CD14-positive monocyte (primary cell): ENCODE data around the gene C19orf67. TPM values are rescaled to one million over a fixed set of nuclear protein-coding genes. Genes with fewer than 3 reads are reported as not detected.

Source experiments
- DNase-seq, 3 donors: peaks; one replicate each; pipeline ENCODE4 v3.0.0-alpha.2; 2011 to 2022
- H2AFZ ChIP-seq: 2 replicates; pipeline ENCODE4 v1.6.0; 2012; ENCODE audit warnings: mild to moderate bottlenecking, low read depth, low read length, inconsistent platforms; ENCODE audit not compliant: insufficient read depth, poor library complexity, severe bottlenecking
- H3K27ac ChIP-seq, 2 donors: 1 replicate in 1 of 2; 2 replicates in 1 of 2; pipeline ENCODE4 v1.5.1; 2012 to 2013; ENCODE audit warnings: low read length in 2 of 2, control low read depth in 1 of 2, inconsistent platforms in 1 of 2, low read depth in 1 of 2, mild to moderate bottlenecking in 1 of 2
- H3K27me3 ChIP-seq, 2 donors: one replicate each; pipeline versions ENCODE4 v1.6.0 to v1.6.1; 2011 to 2013; ENCODE audit warnings: low read length in 2 of 2; ENCODE audit not compliant: control insufficient read depth in 2 of 2, insufficient read depth in 2 of 2
- H3K36me3 ChIP-seq, 2 donors: replicated peaks in 1 of 2; 1 replicate in 1 of 2; 2 replicates in 1 of 2; pipeline versions ENCODE4 v1.5.1 to v1.6.1; 2012 to 2013; ENCODE audit warnings: low read length in 2 of 2, control low read depth in 1 of 2, inconsistent platforms in 1 of 2, mild to moderate bottlenecking in 1 of 2; ENCODE audit not compliant: insufficient read depth in 2 of 2, control insufficient read depth in 1 of 2
- H3K4me1 ChIP-seq, 2 donors: 1 replicate in 1 of 2; 2 replicates in 1 of 2; pipeline versions ENCODE4 v1.5.1 to v1.6.1; 2012 to 2013; ENCODE audit warnings: low read length in 2 of 2, control low read depth in 1 of 2, inconsistent platforms in 1 of 2, mild to moderate bottlenecking in 1 of 2, moderate library complexity in 1 of 2; ENCODE audit not compliant: insufficient read depth in 2 of 2, control insufficient read depth in 1 of 2
- H3K4me2 ChIP-seq: replicated peaks from 2 replicates; pipeline ENCODE3; 2012; ENCODE audit warnings: low read length, moderate library complexity, mild to moderate bottlenecking; ENCODE audit not compliant: poor library complexity, severe bottlenecking; ENCODE audit errors: extremely low read depth
- H3K4me3 ChIP-seq, 3 experiments: fragments of 200-600 bp in 1 of 3; sonication (generic) in 1 of 3; replicated peaks in 1 of 3; 1 replicate in 2 of 3; 2 replicates in 1 of 3; pipeline ENCODE4 v1.5.1; 2011 to 2013; ENCODE audit warnings: low read length in 3 of 3, mild to moderate bottlenecking in 3 of 3, control low read depth in 2 of 3, low read depth in 2 of 3, inconsistent platforms in 1 of 3, moderate library complexity in 1 of 3
- H3K79me2 ChIP-seq: 2 replicates; pipeline ENCODE4 v1.6.0; 2012; ENCODE audit warnings: mild to moderate bottlenecking, control low read depth, inconsistent platforms, low read length, moderate library complexity; ENCODE audit not compliant: insufficient read depth
- H3K9ac ChIP-seq: 2 replicates; pipeline ENCODE4 v1.6.0; 2017; ENCODE audit warnings: low read length, mild to moderate bottlenecking; ENCODE audit not compliant: insufficient read depth, poor library complexity, severe bottlenecking
- H3K9me3 ChIP-seq, 2 donors: replicated peaks in 1 of 2; 1 replicate in 1 of 2; 2 replicates in 1 of 2; pipeline versions ENCODE4 v1.5.1 to v1.6.1; 2012 to 2013; ENCODE audit warnings: low read length in 2 of 2, control low read depth in 1 of 2; ENCODE audit not compliant: control insufficient read depth in 1 of 2, insufficient read depth in 1 of 2
- H4K20me1 ChIP-seq: 2 replicates; pipeline ENCODE4 v1.6.0; 2012; ENCODE audit warnings: mild to moderate bottlenecking, low read length, control low read depth, moderate library complexity; ENCODE audit not compliant: insufficient read depth
- H3K27ac Mint-ChIP-seq, 7 donors: one replicate each; pipeline ENCODE4 v1.8.0; 2020; ENCODE audit warnings: mild to moderate bottlenecking in 7 of 7, mixed read lengths in 7 of 7, moderate library complexity in 6 of 7, inconsistent platforms in 2 of 7
- H3K27me3 Mint-ChIP-seq, 3 donors: one replicate each; pipeline ENCODE4 v1.8.0; 2021 to 2022; ENCODE audit warnings: low read depth in 3 of 3, mild to moderate bottlenecking in 3 of 3, mixed read lengths in 3 of 3, moderate library complexity in 3 of 3, inconsistent platforms in 1 of 3
- H3K36me3 Mint-ChIP-seq, 2 donors: one replicate each; pipeline ENCODE4 v1.8.0; 2020; ENCODE audit warnings: mixed read lengths in 2 of 2, inconsistent platforms in 1 of 2, mild to moderate bottlenecking in 1 of 2
- H3K4me1 Mint-ChIP-seq: one replicate; pipeline ENCODE4 v1.8.0; 2020; ENCODE audit warnings: mild to moderate bottlenecking, mixed read lengths
- H3K4me3 Mint-ChIP-seq, 2 donors: one replicate each; pipeline ENCODE4 v1.8.0; 2020; ENCODE audit warnings: mild to moderate bottlenecking in 2 of 2, mixed read lengths in 2 of 2, moderate library complexity in 1 of 2
- H3K9me3 Mint-ChIP-seq, 7 donors: one replicate each; pipeline ENCODE4 v1.8.0; 2020 to 2022; ENCODE audit warnings: mixed read lengths in 7 of 7, mild to moderate bottlenecking in 6 of 7, moderate library complexity in 6 of 7, inconsistent platforms in 2 of 7
- CTCF ChIP-seq: fragments of 200-600 bp; IDR thresholded peaks from one replicate; pipeline ENCODE4 v1.8.0; 2022; ENCODE audit warnings: antibody characterized with exemption, mild to moderate bottlenecking
- WGBS: methylation state at CpG from one replicate; pipeline ENCODE4 v1.1.5; 2013; ENCODE audit warnings: missing lambda C conversion rate; ENCODE audit not compliant: insufficient coverage; 5-methylcytosine and 5-hydroxymethylcytosine counted together
- intact Hi-C, 2 donors: fragments of 100-400 bp; cut with micrococcal nuclease; formaldehyde crosslinking; loops; one replicate each; pipeline versions ENCODE4 v1.15.0 to v1.15.1; 2023
- polyA plus RNA-seq, 3 donors: library from polyadenylated mRNA; depleted of rRNA in 1 of 3; unstranded in 2 of 3; stranded (reverse) in 1 of 3; fragments of 300-500 nt in 2 of 3; fragments of >200 nt in 1 of 3; fragmentation: Illumina TruSeq in 2 of 3; gene quantifications; 1 replicate in 2 of 3; 2 replicates in 1 of 3; pipeline ENCODE4 v1.2.3, GENCODE V29; 2012 to 2021

The C19orf67 gene
- polyA plus RNA-seq, 3 donors: not detected

DNA sequence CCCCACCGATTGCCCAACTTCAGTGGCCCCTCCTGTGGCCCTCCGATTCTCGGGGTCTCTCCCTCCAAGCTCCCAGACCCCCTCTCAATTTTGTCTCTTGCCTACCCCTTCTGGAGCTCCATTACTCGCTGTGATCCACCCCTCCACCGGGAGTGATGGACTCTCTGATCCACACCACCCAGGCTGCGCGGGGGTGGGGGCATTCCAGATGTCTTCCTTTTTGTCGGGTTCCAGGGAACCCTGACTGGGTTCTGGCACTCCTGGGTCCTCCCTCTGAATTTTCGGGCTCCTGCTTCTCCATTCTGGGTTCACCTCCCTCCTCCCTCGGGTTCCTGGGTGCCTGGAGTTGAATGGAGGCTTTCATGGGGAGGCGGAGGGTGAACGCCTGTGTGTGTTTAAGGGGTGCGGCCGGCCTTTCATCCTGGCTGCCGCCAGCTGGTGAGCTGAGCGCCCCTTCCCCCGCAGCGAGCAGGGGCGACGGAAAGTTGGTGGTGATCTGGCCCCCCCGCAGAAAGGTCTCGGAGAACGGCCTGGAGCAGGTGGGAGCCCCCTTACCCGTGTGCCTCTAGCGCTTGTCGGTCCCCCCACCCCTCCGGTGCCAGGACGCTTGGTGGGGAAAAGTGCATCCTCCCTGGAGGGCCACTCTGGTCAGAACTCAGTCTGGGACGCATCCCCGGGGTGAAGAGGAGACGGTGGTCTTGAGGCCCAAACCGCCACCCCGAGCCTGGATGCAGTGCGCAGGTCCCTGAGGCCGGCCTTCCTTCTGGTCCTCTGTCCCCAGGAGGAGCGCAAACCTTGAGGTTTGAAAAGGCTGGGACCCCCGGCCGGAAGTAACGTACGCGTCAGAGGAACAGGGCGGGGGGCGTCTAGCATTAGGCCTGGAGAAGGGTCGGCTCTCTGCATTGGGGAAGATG lies 11.4 kb downstream of the C19orf67 start:
- Histone ChIP-seq H2AFZ (peak overlapping the region; percentile 91), H3K4me2 (peak overlapping the region; percentile 100), H3K4me1 (peaks cover 69 to 75% of the 10 kb centered on the region in 2 donors), H3K9ac (peak overlapping the region; percentile 70), H3K27ac (peak overlapping the region; percentile 27 to 56), H3K79me2 (no peaks in the 10 kb centered on the region), H3K9me3 (no peaks in the 10 kb centered on the region), H3K4me3 (peak overlapping the region; percentile 50 to 95 (median 67)), H4K20me1 (no peaks in the 10 kb centered on the region), H3K36me3 (no peaks in the 10 kb centered on the region), H3K27me3 (peaks cover 0 to 22% of the 10 kb centered on the region in 2 donors)
- H3K36me3 Mint-ChIP-seq: peaks cover 0 to 3% of the 10 kb centered on the region in 2 donors
- WGBS: under 1% methylated on average over 28 of the region's 44 CpGs
- H3K9me3 Mint-ChIP-seq: no peaks in the 10 kb centered on the region
- peak overlapping the region; percentile 97 to 99 for H3K4me3 Mint-ChIP-seq
- H3K4me1 Mint-ChIP-seq: peaks cover 53% of the 10 kb centered on the region
- intact Hi-C loops: loop anchor here (2.0 to 5.0 kb wide), 2 partner anchors 192 to 193 kb away; no protein-coding TSS in a partner anchor
- TF ChIP-seq CTCF: no peak
- DNase-seq: peak in 1 of 3 donors; percentile 34
- peak overlapping the region; percentile 79 to 89 (median 86) for H3K27ac Mint-ChIP-seq
- H3K27me3 Mint-ChIP-seq: peaks cover 18 to 45% (median 34%) of the 10 kb centered on the region in 3 donors

DNA sequence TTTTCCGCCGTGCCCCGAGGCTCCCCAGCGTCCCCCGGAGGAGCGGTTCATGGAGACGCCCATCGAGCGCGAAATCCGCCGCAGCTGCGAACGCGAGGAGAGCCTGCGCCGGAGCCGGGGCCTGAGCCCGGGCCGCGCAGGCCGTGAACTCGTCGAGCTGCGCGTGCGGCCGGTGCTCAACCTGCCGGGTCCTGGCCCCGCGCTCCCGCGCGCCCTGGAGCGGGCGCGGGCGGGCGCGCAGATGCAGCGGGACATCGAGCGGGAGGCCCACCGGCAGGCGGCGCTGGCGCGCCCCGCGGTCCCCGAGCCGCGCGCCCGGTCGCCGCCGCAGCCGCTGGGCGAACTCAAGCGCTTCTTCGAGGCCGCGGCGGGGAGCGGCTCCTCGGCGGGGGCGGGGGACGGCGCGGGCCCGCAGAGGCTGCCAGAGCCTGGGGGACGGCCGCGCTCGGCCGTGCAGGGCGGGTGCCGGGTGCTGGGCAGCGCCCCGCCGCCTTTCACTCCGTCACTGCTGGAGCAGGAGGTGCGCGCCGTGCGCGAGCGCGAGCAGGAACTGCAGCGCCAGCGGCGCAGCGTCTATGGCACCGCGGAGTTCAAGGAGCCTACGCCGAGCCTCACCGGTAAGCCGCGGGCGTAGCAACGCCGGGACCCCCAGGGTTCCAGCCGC lies 12.2 kb downstream of the C19orf67 start:
- peaks cover 0 to 3% of the 10 kb centered on the region in 2 donors for H3K36me3 Mint-ChIP-seq
- Histone ChIP-seq H4K20me1 (no peaks in the 10 kb centered on the region), H3K4me2 (peak overlapping the region; percentile 100), H3K4me1 (peaks cover 61 to 67% of the 10 kb centered on the region in 2 donors), H3K9ac (peak overlapping the region; percentile 70), H3K27me3 (peaks cover 0 to 22% of the 10 kb centered on the region in 2 donors), H3K36me3 (no peaks in the 10 kb centered on the region), H3K27ac (peak overlapping the region; percentile 27 to 56), H3K79me2 (no peaks in the 10 kb centered on the region), H3K4me3 (peak overlapping the region; percentile 50 to 95 (median 67)), H3K9me3 (no peaks in the 10 kb centered on the region), H2AFZ (peak overlapping the region; percentile 91)
- H3K9me3 Mint-ChIP-seq: no peaks in the 10 kb centered on the region
- H3K27me3 Mint-ChIP-seq: peaks cover 18 to 45% (median 34%) of the 10 kb centered on the region in 3 donors
- WGBS: under 1% methylated on average over 106 of the region's 106 CpGs
- intact Hi-C loops: loop anchor here in 1 of 2 donors (5.0 kb wide), 1 partner anchor 191 kb away; no protein-coding TSS in a partner anchor
- peak; percentile 58 for TF ChIP-seq CTCF
- H3K27ac Mint-ChIP-seq: peak overlapping the region in 4 of 7 donors; percentile 79 to 89 (median 87)
- peak overlapping the region; percentile 97 to 99 for H3K4me3 Mint-ChIP-seq
- peaks cover 46% of the 10 kb centered on the region for H3K4me1 Mint-ChIP-seq
- peak; percentile 65 to 66 (median 66) for DNase-seq
